ENCODE results near the gene EML6.

DNA sequence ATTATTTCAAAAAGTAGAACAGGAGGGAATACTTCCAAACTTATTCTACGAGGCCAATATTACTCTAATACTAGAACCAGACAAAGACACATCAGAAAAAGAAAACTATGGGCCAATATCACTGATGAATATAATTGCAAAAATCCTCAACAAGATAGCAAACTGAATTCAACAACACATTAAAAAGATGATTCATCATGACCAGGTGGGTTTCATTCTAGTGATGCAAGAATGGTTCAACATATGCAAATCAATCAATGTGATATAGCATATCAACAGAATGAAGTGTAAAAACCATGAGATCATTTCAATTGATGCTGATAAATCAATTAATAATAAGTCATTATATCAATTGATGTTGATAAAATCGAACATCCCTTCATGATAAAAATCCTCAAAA, 22.4 kb upstream of the EML6 start:
- TF ChIP-seq, protein P1, sequence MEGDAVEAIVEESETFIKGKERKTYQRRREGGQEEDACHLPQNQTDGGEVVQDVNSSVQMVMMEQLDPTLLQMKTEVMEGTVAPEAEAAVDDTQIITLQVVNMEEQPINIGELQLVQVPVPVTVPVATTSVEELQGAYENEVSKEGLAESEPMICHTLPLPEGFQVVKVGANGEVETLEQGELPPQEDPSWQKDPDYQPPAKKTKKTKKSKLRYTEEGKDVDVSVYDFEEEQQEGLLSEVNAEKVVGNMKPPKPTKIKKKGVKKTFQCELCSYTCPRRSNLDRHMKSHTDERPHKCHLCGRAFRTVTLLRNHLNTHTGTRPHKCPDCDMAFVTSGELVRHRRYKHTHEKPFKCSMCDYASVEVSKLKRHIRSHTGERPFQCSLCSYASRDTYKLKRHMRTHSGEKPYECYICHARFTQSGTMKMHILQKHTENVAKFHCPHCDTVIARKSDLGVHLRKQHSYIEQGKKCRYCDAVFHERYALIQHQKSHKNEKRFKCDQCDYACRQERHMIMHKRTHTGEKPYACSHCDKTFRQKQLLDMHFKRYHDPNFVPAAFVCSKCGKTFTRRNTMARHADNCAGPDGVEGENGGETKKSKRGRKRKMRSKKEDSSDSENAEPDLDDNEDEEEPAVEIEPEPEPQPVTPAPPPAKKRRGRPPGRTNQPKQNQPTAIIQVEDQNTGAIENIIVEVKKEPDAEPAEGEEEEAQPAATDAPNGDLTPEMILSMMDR (IDR thresholded peaks at IDR 0.05 in 2 of 3, conservative IDR thresholded peaks at IDR 0.05 in 1 of 3; ENCODE audit: borderline replicate concordance in 1 of 3, insufficient read depth in 1 of 3, low read depth in 2 of 3, low read length in 2 of 3), result no peak
- no peak for TF ChIP-seq EZH2 (IDR thresholded peaks at IDR 0.05)
- no peak for TF ChIP-seq POLR2A (IDR thresholded peaks at IDR 0.05; ENCODE audit: borderline replicate concordance, extremely low read depth, insufficient read depth, insufficient read length)
- TF ChIP-seq ELF1 (IDR thresholded peaks at IDR 0.05; ENCODE audit: borderline replicate concordance, low read depth), result no peak
- no peak for TF ChIP-seq YY1 (IDR thresholded peaks at IDR 0.05; ENCODE audit: extremely low read depth, insufficient replicate concordance, low read depth, low read length)
- TF ChIP-seq EGR1 (IDR thresholded peaks at IDR 0.05; ENCODE audit: low read depth), result no peak
- TF ChIP-seq CBX3 (IDR thresholded peaks at IDR 0.05; ENCODE audit: low read depth), result no peak
- no peak for TF ChIP-seq EZH2phosphoT487 (IDR thresholded peaks at IDR 0.05; ENCODE audit: borderline replicate concordance)

Measured in HCT116 (cell line).